RCC 7860 (cell line): ENCODE data around the gene TOP3A.

Experiments
- DNase-seq: peaks from one replicate; pipeline ENCODE4 v3.0.0-alpha.2; 2015; ENCODE audit warnings: low spot score
- FAIRE-seq: peaks from 2 replicates; lab custom pipeline; 2012; peaks lifted over from hg19 to GRCh38; lab: Jason Lieb, UNC

TOP3A gene

GRCh38 chr17:18235743-18236256, 79.0 kb downstream of the TOP3A start:
- no peak for DNase-seq
- no peak for FAIRE-seq

GRCh38 chr17:18234853-18235380, 79.9 kb downstream of the TOP3A start:
- DNase-seq (no peak), FAIRE-seq (no peak)

GRCh38 chr17:18233803-18234518, 80.8 kb downstream of the TOP3A start:
- DNase-seq (no peak), FAIRE-seq (no peak)

GRCh38 chr17:18231164-18231563, 83.6 kb downstream of the TOP3A start:
- no peak for DNase-seq
- FAIRE-seq = no peak

GRCh38 chr17:18230288-18231141, 84.3 kb downstream of the TOP3A start:
- FAIRE-seq (no peak), DNase-seq (no peak)

GRCh38 chr17:18229771-18230170, 85.0 kb downstream of the TOP3A start:
- DNase-seq = no peak
- FAIRE-seq = no peak

- DNase-seq = no peak
- FAIRE-seq = no peak
Measured at GRCh38 chr17:18229254-18229653, 85.5 kb downstream of the TOP3A start.

GRCh38 chr17:18228176-18228682, 86.6 kb downstream of the TOP3A start:
- FAIRE-seq (no peak), DNase-seq (no peak)

- no peak for DNase-seq
- FAIRE-seq = no peak
Measured at GRCh38 chr17:18227635-18228034, 87.2 kb downstream of the TOP3A start.

GRCh38 chr17:18226284-18226945, 88.4 kb downstream of the TOP3A start:
- no peak for FAIRE-seq
- no peak for DNase-seq

- DNase-seq = no peak
- FAIRE-seq = no peak
Measured at GRCh38 chr17:18225642-18226283, 89.0 kb downstream of the TOP3A start.

GRCh38 chr17:18225121-18225641, 89.6 kb downstream of the TOP3A start, which contains the start of gene LLGL1:
LLGL1 (plus strand) TSS chr17:18225635; CDS start chr17:18225683, 48 bp downstream.
- FAIRE-seq (no peak), DNase-seq (peak; percentile 75)

- no peak for FAIRE-seq
- DNase-seq = no peak
Measured at GRCh38 chr17:18224387-18225120, 90.2 kb downstream of the TOP3A start.

GRCh38 chr17:18224053-18224386, 90.8 kb downstream of the TOP3A start:
- no peak for FAIRE-seq
- DNase-seq = no peak
